GM12864 (cell line): ENCODE data around the gene OPA1.

ENCODE experiments used
- DNase-seq: peaks from one replicate; pipeline ENCODE4 v3.0.0-alpha.2; 2011; ENCODE audit warnings: low read depth
- H3K4me3 ChIP-seq: 2 replicates; pipeline ENCODE4 v1.5.1; 2011; ENCODE audit warnings: mild to moderate bottlenecking, low read depth, low read length, control low read depth
- TF ChIP-seq, protein P1 (sequence below): IDR thresholded peaks from 2 replicates; pipeline ENCODE4 v1.5.1; 2011; ENCODE audit warnings: low read depth, mild to moderate bottlenecking, moderate library complexity, low read length, control low read depth, inconsistent platforms; ENCODE audit errors: missing control alignments

The OPA1 gene

DNA sequence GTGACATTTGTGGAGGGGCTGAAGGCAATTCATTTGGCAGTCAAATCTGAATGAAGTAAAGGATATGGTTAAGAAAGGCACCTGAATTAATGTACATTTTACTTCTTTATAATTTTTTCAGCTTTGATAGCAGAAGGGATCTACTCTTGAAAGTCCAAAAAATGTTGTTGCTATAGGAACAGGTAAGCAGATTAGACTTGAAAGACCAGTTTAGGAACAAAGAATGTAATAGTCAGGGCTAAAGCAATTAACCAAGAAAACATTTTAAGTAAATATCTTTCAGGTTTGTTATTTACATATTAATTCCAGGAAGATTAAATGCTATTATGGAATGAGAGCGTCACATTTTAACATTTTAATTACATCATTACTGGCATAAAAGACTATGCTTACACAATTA is 39.4 kb upstream of the OPA1 start:
- TF ChIP-seq, protein P1, sequence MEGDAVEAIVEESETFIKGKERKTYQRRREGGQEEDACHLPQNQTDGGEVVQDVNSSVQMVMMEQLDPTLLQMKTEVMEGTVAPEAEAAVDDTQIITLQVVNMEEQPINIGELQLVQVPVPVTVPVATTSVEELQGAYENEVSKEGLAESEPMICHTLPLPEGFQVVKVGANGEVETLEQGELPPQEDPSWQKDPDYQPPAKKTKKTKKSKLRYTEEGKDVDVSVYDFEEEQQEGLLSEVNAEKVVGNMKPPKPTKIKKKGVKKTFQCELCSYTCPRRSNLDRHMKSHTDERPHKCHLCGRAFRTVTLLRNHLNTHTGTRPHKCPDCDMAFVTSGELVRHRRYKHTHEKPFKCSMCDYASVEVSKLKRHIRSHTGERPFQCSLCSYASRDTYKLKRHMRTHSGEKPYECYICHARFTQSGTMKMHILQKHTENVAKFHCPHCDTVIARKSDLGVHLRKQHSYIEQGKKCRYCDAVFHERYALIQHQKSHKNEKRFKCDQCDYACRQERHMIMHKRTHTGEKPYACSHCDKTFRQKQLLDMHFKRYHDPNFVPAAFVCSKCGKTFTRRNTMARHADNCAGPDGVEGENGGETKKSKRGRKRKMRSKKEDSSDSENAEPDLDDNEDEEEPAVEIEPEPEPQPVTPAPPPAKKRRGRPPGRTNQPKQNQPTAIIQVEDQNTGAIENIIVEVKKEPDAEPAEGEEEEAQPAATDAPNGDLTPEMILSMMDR = no peak
- DNase-seq = no peak
- H3K4me3 ChIP-seq = no peak overlapping the region

DNA sequence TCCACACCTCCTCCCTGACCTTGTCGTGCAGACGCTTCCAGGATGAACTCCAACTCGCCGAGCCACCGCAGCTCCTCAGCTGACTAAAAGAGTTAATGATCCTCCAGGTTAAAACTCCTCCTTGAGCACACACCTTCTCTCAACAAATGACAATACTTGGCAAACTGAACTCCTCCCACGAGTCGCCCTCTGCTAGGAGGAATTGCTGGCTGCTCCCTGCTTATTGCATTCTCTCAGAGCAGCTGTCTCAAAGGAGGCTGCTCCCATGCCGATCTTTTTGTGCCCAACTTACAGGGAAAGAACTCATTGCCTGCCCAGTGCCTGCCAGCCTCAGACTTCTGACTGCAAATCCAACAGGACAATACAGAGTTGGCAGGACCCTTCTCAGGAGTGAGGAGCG is 38.2 kb upstream of the OPA1 start, which contains the start of gene ATP13A4:
ATP13A4 (minus strand) TSS at position 85 of the 400 bp plus-strand sequence. CDS start 96 bp downstream, outside the sequence.
- TF ChIP-seq, protein P1 = no peak
- H3K4me3 ChIP-seq = no peak within 1 kb of the TSS
- DNase-seq = no peak

DNA sequence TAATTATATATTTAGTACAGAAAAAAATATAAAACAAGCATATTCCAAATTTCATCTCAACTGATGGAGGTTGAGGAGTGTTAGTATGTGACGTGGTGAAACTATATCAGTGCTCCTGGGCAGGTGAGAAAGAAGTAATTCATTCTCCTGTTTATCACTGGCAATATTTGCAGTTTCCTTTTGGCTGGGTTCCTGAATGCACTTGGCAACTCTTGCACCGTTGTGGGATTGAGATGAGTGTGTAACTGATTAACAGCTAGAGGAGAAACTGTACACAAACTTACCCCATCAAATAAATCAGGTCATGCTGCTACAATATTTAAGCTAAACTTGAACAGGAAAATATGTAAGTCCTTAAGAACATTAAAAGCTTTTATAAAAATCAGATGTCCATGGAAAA is 36.2 kb upstream of the OPA1 start:
- no peak overlapping the region for H3K4me3 ChIP-seq
- no peak for DNase-seq
- TF ChIP-seq, protein P1 = no peak

DNA sequence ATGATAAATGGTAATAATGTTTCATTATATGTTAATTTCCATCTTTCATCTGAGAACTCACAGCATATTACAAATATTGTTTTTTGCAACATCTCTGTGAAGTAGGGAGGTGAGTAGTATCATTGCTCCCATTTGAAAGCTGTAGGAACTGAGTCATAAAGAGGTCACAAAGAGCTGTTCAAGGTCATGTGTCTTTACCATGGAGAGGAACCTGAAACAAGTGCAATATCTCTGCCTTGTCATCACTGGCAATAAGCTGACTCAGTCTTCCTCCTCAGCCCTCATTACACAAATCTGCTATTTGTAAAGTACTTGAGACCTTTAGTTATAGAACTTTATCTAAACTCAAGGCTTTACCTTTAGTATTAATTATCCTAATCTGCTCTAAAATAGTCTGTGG is 33.9 kb upstream of the OPA1 start:
- TF ChIP-seq, protein P1 = no peak
- no peak overlapping the region for H3K4me3 ChIP-seq
- DNase-seq = no peak

DNA sequence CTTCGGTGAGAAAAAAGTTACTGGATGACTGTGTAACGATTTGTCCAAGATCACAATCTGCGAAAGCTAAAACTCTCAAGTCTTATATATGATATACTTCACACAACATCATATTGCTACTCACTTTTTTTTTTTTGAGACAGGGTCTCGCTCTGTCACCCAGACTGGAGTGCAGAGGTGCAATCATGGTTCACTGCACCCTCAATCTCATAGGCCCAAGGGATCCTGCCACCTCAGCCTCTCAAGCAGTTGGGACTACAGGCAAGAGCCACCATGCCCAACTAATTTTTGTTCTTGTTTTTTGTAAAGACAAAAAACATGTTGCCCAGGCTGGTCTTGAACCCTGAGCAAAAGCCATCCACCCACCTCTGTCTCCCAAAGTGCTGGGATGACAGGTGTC is 32.9 kb upstream of the OPA1 start:
- no peak overlapping the region for H3K4me3 ChIP-seq
- DNase-seq = no peak
- TF ChIP-seq, protein P1 = no peak

DNA sequence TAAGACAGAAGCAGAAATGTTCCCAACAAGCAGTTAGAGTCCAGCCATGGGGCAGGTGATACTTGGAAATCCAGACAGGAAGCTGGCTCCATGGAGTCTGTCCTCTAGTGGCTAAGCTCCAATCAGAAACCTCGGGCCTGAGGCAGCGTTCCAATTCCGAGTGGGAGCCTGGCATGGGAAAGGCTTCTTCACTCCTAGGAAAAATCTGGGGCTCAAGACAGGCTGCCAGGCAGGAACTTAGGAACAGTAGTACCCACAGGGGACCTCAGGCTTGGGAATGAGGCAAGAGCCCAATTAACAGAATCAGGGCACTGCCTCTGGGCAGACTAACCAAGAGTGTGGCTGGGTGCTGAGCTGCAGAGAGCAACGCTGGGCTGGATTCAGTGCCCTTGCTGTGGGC is 32.1 kb upstream of the OPA1 start:
- TF ChIP-seq, protein P1 = no peak
- no peak overlapping the region for H3K4me3 ChIP-seq
- no peak for DNase-seq

DNA sequence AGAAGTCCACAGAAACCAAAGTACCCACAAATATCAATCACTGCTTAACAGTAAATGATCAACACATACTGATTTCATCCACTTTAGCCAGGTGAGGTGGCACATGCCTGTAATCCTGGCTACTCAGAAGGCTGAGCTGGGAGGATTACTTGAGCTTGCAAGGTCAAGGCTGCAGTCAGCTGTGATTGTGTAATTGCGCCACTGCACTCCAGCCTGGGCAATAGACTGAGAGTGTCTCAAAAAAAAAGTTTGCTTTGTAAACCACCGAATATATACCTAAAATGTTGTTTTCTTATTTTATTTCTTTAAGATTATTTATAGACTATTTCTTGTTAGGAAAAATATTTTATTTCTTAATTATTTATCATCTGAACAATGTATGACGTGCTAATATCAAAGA is 29.6 kb upstream of the OPA1 start:
- no peak overlapping the region for H3K4me3 ChIP-seq
- TF ChIP-seq, protein P1 = no peak
- no peak for DNase-seq
